Epidermal melanocyte (primary cell): ENCODE measurements around the gene PCCA.
"Not testable (repeated sequence)": the region's sequence is repeated elsewhere in the genome, so short reads cannot be mapped to it uniquely, and the experiment has no call there.

Experiments used
- DNase-seq: peaks from one replicate; pipeline ENCODE4 v3.0.0; 2011; ENCODE audit warnings: low spot score; ENCODE audit not compliant: insufficient read length

Gene PCCA

GRCh38 chr13:100139817-100140216 is 50.9 kb downstream of the PCCA start:
- DNase-seq = no peak

- DNase-seq = no peak
These were observed 51.5 kb downstream of the PCCA start for GRCh38 chr13:100140441-100140840.

- DNase-seq = not testable (repeated sequence)
These were observed 52.6 kb downstream of the PCCA start for GRCh38 chr13:100141461-100141961.

GRCh38 chr13:100146534-100146933 is 57.6 kb downstream of the PCCA start:
- DNase-seq = no peak

- no peak for DNase-seq
These were observed 58.9 kb downstream of the PCCA start for GRCh38 chr13:100147825-100148224.

- DNase-seq = no peak
These were observed 59.5 kb downstream of the PCCA start for GRCh38 chr13:100148422-100148821.

GRCh38 chr13:100149389-100149788 is 60.5 kb downstream of the PCCA start:
- no peak for DNase-seq

GRCh38 chr13:100150711-100151110 is 61.8 kb downstream of the PCCA start:
- not testable (repeated sequence) for DNase-seq

- no peak for DNase-seq
These were observed 66.0 kb downstream of the PCCA start for GRCh38 chr13:100154842-100155416.

- DNase-seq = no peak
These were observed 67.9 kb downstream of the PCCA start for GRCh38 chr13:100156788-100157187.

- no peak for DNase-seq
These were observed 69.7 kb downstream of the PCCA start for GRCh38 chr13:100158569-100158968.

- DNase-seq = no peak
These were observed 70.7 kb downstream of the PCCA start for GRCh38 chr13:100159584-100159983.

- DNase-seq = no peak
These were observed 71.6 kb downstream of the PCCA start for GRCh38 chr13:100160450-100160849.

GRCh38 chr13:100163375-100163774 is 74.5 kb downstream of the PCCA start:
- DNase-seq = no peak

GRCh38 chr13:100173203-100173602 is 84.3 kb downstream of the PCCA start:
- no peak for DNase-seq

- not testable (repeated sequence) for DNase-seq
These were observed 85.6 kb downstream of the PCCA start for GRCh38 chr13:100174455-100174854.

GRCh38 chr13:100175078-100175802 is 86.3 kb downstream of the PCCA start:
- DNase-seq = no peak

GRCh38 chr13:100175803-100176182 is 86.9 kb downstream of the PCCA start:
- DNase-seq = no peak

GRCh38 chr13:100176801-100177400 is 88.0 kb downstream of the PCCA start:
- DNase-seq = no peak

GRCh38 chr13:100178309-100178708 is 89.4 kb downstream of the PCCA start:
- no peak for DNase-seq

- DNase-seq = no peak
These were observed 90.4 kb downstream of the PCCA start for GRCh38 chr13:100179276-100179675.

- no peak for DNase-seq
These were observed 94.1 kb downstream of the PCCA start for GRCh38 chr13:100182900-100183490.
